Fibroblast of lung (primary cell): ENCODE results near the gene MAPKAPK3. TPM values are rescaled to one million over a fixed set of nuclear protein-coding genes. Genes with fewer than 3 reads are reported as not detected.

ENCODE experiments used
- DNase-seq, 2 donors: peaks; one replicate each; pipeline versions ENCODE4 v3.0.0 to v3.0.0-alpha.2; 2010; ENCODE audit warnings: low read depth in 2 of 2
- H2AFZ ChIP-seq: 2 replicates; pipeline ENCODE4 v1.5.1; 2012; ENCODE audit warnings: low read length, control low read depth, inconsistent platforms
- H3K27ac ChIP-seq: 2 replicates; pipeline ENCODE4 v1.5.1; 2011; ENCODE audit warnings: low read length, control low read depth; ENCODE audit not compliant: insufficient read depth
- H3K27me3 ChIP-seq: 2 replicates; pipeline ENCODE4 v1.5.1; 2011; ENCODE audit warnings: mild to moderate bottlenecking, low read length; ENCODE audit not compliant: control insufficient read depth, insufficient read depth
- H3K36me3 ChIP-seq: 2 replicates; pipeline ENCODE4 v1.5.1; 2011; ENCODE audit warnings: low read length; ENCODE audit not compliant: control insufficient read depth, insufficient read depth
- H3K4me1 ChIP-seq: 2 replicates; pipeline ENCODE4 v1.5.1; 2011; ENCODE audit warnings: low read length; ENCODE audit not compliant: control insufficient read depth, insufficient read depth; ENCODE audit errors: extremely low read depth
- H3K4me2 ChIP-seq: 2 replicates; pipeline ENCODE4 v1.5.1; 2011; ENCODE audit warnings: low read length, control low read depth; ENCODE audit not compliant: insufficient read depth; ENCODE audit errors: extremely low read depth
- H3K4me3 ChIP-seq, 4 experiments: fragments of 200-600 bp in 1 of 4; sonication (generic) in 1 of 4; replicated peaks in 1 of 4; 2 replicates each; pipeline ENCODE4 v1.5.1; 2011 to 2016; ENCODE audit warnings: low read length in 4 of 4, low read depth in 3 of 4, mild to moderate bottlenecking in 3 of 4, control low read depth in 2 of 4, inconsistent platforms in 1 of 4, mixed read lengths in 1 of 4; ENCODE audit not compliant: insufficient read depth in 1 of 4; ENCODE audit errors: control extremely low read depth in 1 of 4
- H3K79me2 ChIP-seq: 2 replicates; pipeline ENCODE4 v1.5.1; 2012; ENCODE audit warnings: mild to moderate bottlenecking, low read length, inconsistent platforms; ENCODE audit not compliant: control insufficient read depth, insufficient read depth
- H3K9ac ChIP-seq: 2 replicates; pipeline ENCODE4 v1.5.1; 2011; ENCODE audit warnings: mild to moderate bottlenecking, low read length, control low read depth; ENCODE audit not compliant: insufficient read depth
- H3K9me3 ChIP-seq: 2 replicates; pipeline ENCODE4 v1.5.1; 2012; ENCODE audit warnings: low read depth, low read length; ENCODE audit not compliant: control insufficient read depth, insufficient read depth
- H4K20me1 ChIP-seq: 2 replicates; pipeline ENCODE4 v1.5.1; 2011; ENCODE audit warnings: low read length; ENCODE audit not compliant: control insufficient read depth, insufficient read depth; ENCODE audit errors: extremely low read depth
- CTCF ChIP-seq, 2 donors: IDR thresholded peaks in 1 of 2; conservative IDR thresholded peaks in 1 of 2; 1 replicate in 1 of 2; 2 replicates in 1 of 2; pipeline ENCODE4 v1.5.1; 2011 to 2012; ENCODE audit warnings: low read length in 2 of 2, control low read depth in 1 of 2, inconsistent platforms in 1 of 2, low read depth in 1 of 2, mild to moderate bottlenecking in 1 of 2
- EZH2 ChIP-seq: IDR thresholded peaks from 2 replicates; pipeline ENCODE4 v1.5.1; 2012; ENCODE audit warnings: low read length, control low read depth, mild to moderate bottlenecking; ENCODE audit errors: missing control alignments
- polyA plus RNA-seq, 2 donors: library from polyadenylated mRNA; depleted of rRNA in 1 of 2; stranded (reverse) in 1 of 2; unstranded in 1 of 2; fragments of >200 nt; gene quantifications; 2 replicates each; pipeline ENCODE4 v1.2.1, GENCODE V29; 2011 to 2012; ENCODE audit warnings: missing spikeins in 1 of 2
- total RNA-seq: library from RNA; depleted of rRNA; stranded (reverse); fragments of >200 nt; gene quantifications from 2 replicates; pipeline ENCODE4 v1.2.1, GENCODE V29; 2014

MAPKAPK3 gene
- total and polyA plus RNA-seq, 2 donors (not counting 1 experiment from before 2014, with no cell fraction given): 34.3 to 38.4 TPM

GRCh38 chr3:50583897-50584296 lies 33.1 kb upstream of the MAPKAPK3 start:
- Histone ChIP-seq H3K27me3 (no peaks in the 10 kb centered on the region), H3K4me1 (no peaks in the 10 kb centered on the region), H4K20me1 (no peaks in the 10 kb centered on the region), H3K36me3 (peaks cover 2% of the 10 kb centered on the region), H3K79me2 (no peaks in the 10 kb centered on the region), H3K9ac (no peak overlapping the region), H3K4me3 (no peak overlapping the region), H3K9me3 (no peaks in the 10 kb centered on the region), H3K27ac (no peak overlapping the region), H3K4me2 (no peak overlapping the region), H2AFZ (no peak overlapping the region)
- no peak for DNase-seq
- no peak for TF ChIP-seq CTCF (conservative IDR thresholded peaks at IDR 0.05 in 1 of 2, IDR thresholded peaks at IDR 0.05 in 1 of 2; ENCODE audit: low read depth in 1 of 2, low read length in 2 of 2)
- no peak for TF ChIP-seq EZH2

DNA sequence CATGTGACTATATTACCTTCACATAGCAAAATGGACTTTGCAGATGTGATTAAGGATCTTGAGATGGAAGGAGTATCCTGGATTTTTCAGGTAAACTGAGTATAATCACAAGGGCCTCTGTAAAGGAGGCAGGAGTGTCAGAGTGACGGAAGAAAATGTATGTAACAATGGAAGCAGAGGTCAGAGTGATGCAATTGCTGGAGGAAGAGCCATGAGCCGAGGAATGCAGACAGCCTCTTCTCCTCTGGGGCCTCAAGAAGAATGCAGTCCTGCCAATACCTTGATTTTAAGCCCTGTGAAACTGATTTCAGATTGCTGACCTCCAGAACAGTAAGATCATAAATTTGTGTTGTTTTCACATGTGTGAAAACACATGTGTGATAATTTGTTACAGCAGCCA lies 32.6 kb upstream of the MAPKAPK3 start:
- no peaks in the 10 kb centered on the region for H3K4me1 ChIP-seq
- no peak overlapping the region for H3K4me3 ChIP-seq
- DNase-seq: no peak
- no peak overlapping the region for H3K4me2 ChIP-seq
- no peaks in the 10 kb centered on the region for H4K20me1 ChIP-seq
- H3K9ac ChIP-seq: no peak overlapping the region
- H2AFZ ChIP-seq: no peak overlapping the region
- no peaks in the 10 kb centered on the region for H3K9me3 ChIP-seq
- TF ChIP-seq CTCF (conservative IDR thresholded peaks at IDR 0.05 in 1 of 2, IDR thresholded peaks at IDR 0.05 in 1 of 2; ENCODE audit: low read depth in 1 of 2, low read length in 2 of 2) (no peak), EZH2 (no peak)
- H3K27ac ChIP-seq: no peak overlapping the region
- H3K79me2 ChIP-seq: no peaks in the 10 kb centered on the region
- H3K36me3 ChIP-seq: peaks cover 2% of the 10 kb centered on the region
- H3K27me3 ChIP-seq: no peaks in the 10 kb centered on the region

- TF ChIP-seq CTCF (conservative IDR thresholded peaks at IDR 0.05 in 1 of 2, IDR thresholded peaks at IDR 0.05 in 1 of 2; ENCODE audit: low read depth in 1 of 2, low read length in 2 of 2) (no peak), EZH2 (no peak)
- DNase-seq: no peak
- Histone ChIP-seq H3K36me3 (no peaks in the 10 kb centered on the region), H3K9me3 (no peaks in the 10 kb centered on the region), H3K27ac (no peak overlapping the region), H3K79me2 (no peaks in the 10 kb centered on the region), H3K9ac (no peak overlapping the region), H3K27me3 (no peaks in the 10 kb centered on the region), H3K4me1 (no peaks in the 10 kb centered on the region), H3K4me3 (no peak overlapping the region), H4K20me1 (no peaks in the 10 kb centered on the region), H2AFZ (no peak overlapping the region), H3K4me2 (no peak overlapping the region)
These were observed 30.8 kb upstream of the MAPKAPK3 start for GRCh38 chr3:50585919-50586762.
